K562 (cell line): ENCODE data around the gene PTGIR. TPM values are rescaled to one million over a fixed set of nuclear protein-coding genes. Genes with fewer than 3 reads are reported as not detected.
A peak's percentile ranks its signal among the peaks of the same experiment; 100 is the strongest.

Experiments used
- ATAC-seq: fragments of 200-7000 bp; cut with Tn5 transposase; 3 replicates; pipeline ENCODE4 v1.9.1; 2020; ENCODE audit warnings: moderate library complexity
- BruUV-seq: library from RNA; stranded (reverse); fragments of 400-500 nt; replicated peaks from 2 replicates; lab custom pipeline; 2021; lab: Mats Ljungman, UMichigan
- CTCF ChIA-PET: fragments of 300-600 bp; formaldehyde crosslinking; extraction: SDS; loops from one replicate; lab custom pipeline; 2021; ENCODE audit warnings: low intra/inter-chr PET ratio; lab: Yijun Ruan, JAX
- POLR2A ChIA-PET: fragments of 300-600, 350-650 bp; sonication (Branson Sonifier 250); formaldehyde crosslinking; extraction: SDS; loops from one replicate; lab custom pipeline; 2021; ENCODE audit warnings: antibody characterized with exemption, inconsistent platforms; lab: Yijun Ruan, JAX
- DNase-seq, 4 experiments: peaks; one replicate each; pipeline versions ENCODE4 v3.0.0 to v3.0.0-alpha.2; 2011 to 2018; ENCODE audit warnings: low spot score in 3 of 4, mixed read lengths in 3 of 4; ENCODE audit errors: extremely low read depth in 1 of 4
- FAIRE-seq: peaks from 2 replicates; lab custom pipeline; 2011; peaks lifted over from hg19 to GRCh38; lab: Jason Lieb, UNC
- H2AFZ ChIP-seq: 2 replicates; pipeline ENCODE4 v1.6.0; 2011; ENCODE audit warnings: low read depth, low read length, control low read depth, inconsistent platforms
- H3K27ac ChIP-seq: fragments of 200-600 bp; 3 replicates; pipeline ENCODE4 v1.8.0; 2011; ENCODE audit warnings: low read depth, mild to moderate bottlenecking, control low read depth, inconsistent platforms, low read length, moderate library complexity, mixed read lengths; ENCODE audit errors: extremely low read depth
- H3K27me3 ChIP-seq, 2 experiments: fragments of 300-600 bp in 1 of 2; 2 replicates in 1 of 2; 3 replicates in 1 of 2; pipeline versions ENCODE4 v1.6.0 to v1.8.0; 2011; ENCODE audit warnings: inconsistent platforms in 2 of 2, low read length in 2 of 2, mild to moderate bottlenecking in 1 of 2, mixed read lengths in 1 of 2, moderate library complexity in 1 of 2; ENCODE audit not compliant: control insufficient read depth in 2 of 2, insufficient read depth in 2 of 2
- H3K36me3 ChIP-seq: fragments of 300-600 bp; 3 replicates; pipeline ENCODE4 v1.8.0; 2011; ENCODE audit warnings: mild to moderate bottlenecking, low read length, inconsistent platforms; ENCODE audit not compliant: control insufficient read depth, insufficient read depth
- H3K4me1 ChIP-seq, 2 experiments: fragments of 200-600 bp in 1 of 2; replicated peaks in 1 of 2; 2 replicates in 1 of 2; 3 replicates in 1 of 2; pipeline versions ENCODE4 v1.5.1 to v1.8.0; 2011; ENCODE audit warnings: inconsistent platforms in 2 of 2, low read length in 2 of 2, mild to moderate bottlenecking in 1 of 2, mixed read lengths in 1 of 2, moderate library complexity in 1 of 2; ENCODE audit not compliant: control insufficient read depth in 2 of 2, insufficient read depth in 2 of 2
- H3K4me2 ChIP-seq: 2 replicates; pipeline ENCODE4 v1.6.1; 2011; ENCODE audit warnings: low read length, control low read depth, inconsistent platforms, mixed read lengths; ENCODE audit not compliant: insufficient read depth
- H3K4me3 ChIP-seq: fragments of 200-600 bp; sonication (generic), shearing (Covaris generic); 2 replicates; pipeline ENCODE4 v1.5.1; 2016; ENCODE audit warnings: control low read depth, inconsistent platforms
- H3K79me2 ChIP-seq: fragments of 200-600 bp; 3 replicates; pipeline ENCODE4 v1.8.0; 2011; ENCODE audit warnings: low read length, inconsistent platforms; ENCODE audit not compliant: control insufficient read depth, insufficient read depth
- H3K9ac ChIP-seq, 2 experiments: 2 replicates each; pipeline versions ENCODE4 v1.6.0 to v1.6.1; 2011; ENCODE audit warnings: low read depth in 2 of 2, low read length in 2 of 2, control low read depth in 1 of 2, inconsistent platforms in 1 of 2, mild to moderate bottlenecking in 1 of 2, mixed read lengths in 1 of 2; ENCODE audit not compliant: insufficient read depth in 1 of 2
- H3K9me1 ChIP-seq: one replicate; pipeline ENCODE4 v1.6.0; 2011; ENCODE audit warnings: inconsistent platforms, mild to moderate bottlenecking, low read length, moderate library complexity; ENCODE audit not compliant: control insufficient read depth, insufficient read depth
- H3K9me3 ChIP-seq: replicated peaks from 2 replicates; pipeline ENCODE4 v1.5.1; 2011; ENCODE audit warnings: low read depth, low read length, inconsistent platforms; ENCODE audit not compliant: control insufficient read depth, insufficient read depth
- H4K20me1 ChIP-seq: replicated peaks from 2 replicates; pipeline ENCODE4 v1.6.1; 2011; ENCODE audit warnings: low read length, inconsistent platforms, mixed read lengths; ENCODE audit not compliant: control insufficient read depth, insufficient read depth
- BACH1 ChIP-seq: fragments of 200-800 bp; sonication (Bioruptor generic); IDR thresholded peaks from 2 replicates; pipeline ENCODE4 v1.6.1; 2016; ENCODE audit warnings: missing genetic modification characterization, missing compliant biosample characterization
- CHD4 ChIP-seq: fragments of 200-600 bp; sonication (generic); IDR thresholded peaks from 3 replicates; pipeline ENCODE4 v1.6.1; 2012; ENCODE audit warnings: low read depth, mild to moderate bottlenecking, mixed read lengths, low read length, inconsistent platforms; ENCODE audit not compliant: insufficient read depth, insufficient replicate concordance, poor library complexity, severe bottlenecking
- ETS2 ChIP-seq: IDR thresholded peaks from 2 replicates; pipeline ENCODE4 v1.6.1; 2016; ENCODE audit warnings: borderline replicate concordance, missing genetic modification characterization, mild to moderate bottlenecking, moderate library complexity, missing compliant biosample characterization; ENCODE audit not compliant: poor library complexity, severe bottlenecking
- GABPB1 ChIP-seq: sonication (generic); formaldehyde crosslinking; IDR thresholded peaks from 2 replicates; pipeline ENCODE4 v1.8.0; 2022; ENCODE audit warnings: mild to moderate bottlenecking, missing genetic modification reagents
- RBM25 ChIP-seq: fragments of 200-400 bp; formaldehyde crosslinking; IDR thresholded peaks from 2 replicates; pipeline ENCODE4 v1.6.1; 2018; ENCODE audit warnings: low read length, low read depth, moderate library complexity; ENCODE audit not compliant: severe bottlenecking
- SAFB ChIP-seq: fragments of 200-400 bp; formaldehyde crosslinking; IDR thresholded peaks from 2 replicates; pipeline ENCODE4 v1.6.1; 2017; ENCODE audit warnings: low read depth, low read length, borderline replicate concordance
- ZNF124 ChIP-seq: sonication (generic); formaldehyde crosslinking; IDR thresholded peaks from 2 replicates; pipeline ENCODE4 v1.8.1; 2022; ENCODE audit warnings: missing genetic modification reagents
- ZNF518B ChIP-seq: fragments of 250-450 bp; sonication (Bioruptor Pico); IDR thresholded peaks from 2 replicates; pipeline ENCODE4 v1.5.0; 2021; ENCODE audit warnings: mild to moderate bottlenecking, moderate library complexity
- ZNF584 ChIP-seq: fragments of 200-800 bp; sonication (Bioruptor generic); IDR thresholded peaks from 2 replicates; pipeline ENCODE4 v1.6.1; 2016; ENCODE audit warnings: low read depth, mild to moderate bottlenecking, missing genetic modification characterization, missing compliant biosample characterization
- ZNF77 ChIP-seq: fragments of 250-450 bp; sonication (Bioruptor Pico); IDR thresholded peaks from 2 replicates; pipeline ENCODE4 v1.5.0; 2020
- WGBS: fragments of 100-300 bp; shearing (Covaris generic); methylation state at CpG from one replicate; pipeline ENCODE4 v1.1.6; 2016; ENCODE audit warnings: low coverage, mixed read lengths; ENCODE audit not compliant: insufficient coverage; ENCODE audit errors: missing lambda C conversion rate; 5-methylcytosine and 5-hydroxymethylcytosine counted together
- in situ Hi-C: fragments of 300-500 bp; cut with MboI; formaldehyde crosslinking; loops from 4 replicates; pipeline ENCODE4 v1.15.0; 2018; ENCODE audit warnings: inconsistent platforms, mixed read lengths
- intact Hi-C: fragments of 100-400 bp; cut with micrococcal nuclease; formaldehyde crosslinking; loops from 2 replicates; pipeline ENCODE4 v1.14.2; 2022
- polyA plus RNA-seq, 8 experiments: library from polyadenylated mRNA; depleted of rRNA in 4 of 8; stranded (reverse) in 5 of 8; unstranded in 3 of 8; fragments of >200 nt; fragmentation: Nextera tagmentation in 2 of 8; fragmentation: Illumina TruSeq in 1 of 8; extraction: Ambion mirVana in 2 of 8; extraction: Trizol in 1 of 8; gene quantifications; 2 replicates each; pipeline versions ENCODE4 v1.2.1 to v1.2.3, GENCODE V29; 2011 to 2014; ENCODE audit warnings: inconsistent platforms in 1 of 8, missing spikeins in 1 of 8
- total RNA-seq, 7 experiments: library from RNA; depleted of rRNA in 6 of 7; stranded (reverse); fragments of >200 nt in 6 of 7; fragmentation: Illumina TruSeq in 2 of 7; extraction: Trizol in 2 of 7; gene quantifications; 2 replicates each; pipeline versions ENCODE4 v1.2.1 to v1.2.3, GENCODE V29; 2011 to 2021; ENCODE audit warnings: low replicate concordance in 1 of 7
- TF ChIP-seq, protein P1 (sequence below): IDR thresholded peaks from 2 replicates; pipeline ENCODE4 v1.6.1; 2012; ENCODE audit warnings: low read depth, low read length, improper control_type of control experiment, borderline replicate concordance
- TF ChIP-seq, protein P2 (sequence below): fragments of 250-450 bp; sonication (Bioruptor Pico); IDR thresholded peaks from 2 replicates; pipeline ENCODE4 v1.8.0; 2022; ENCODE audit warnings: inconsistent platforms

The PTGIR gene
- total and polyA plus RNA-seq, 9 of the 15 experiments (the other 6 are each of a cell fraction or from before 2014, with no cell fraction given): 0.11 to 3.4 (median 1.1) TPM; not detected in 1

DNA sequence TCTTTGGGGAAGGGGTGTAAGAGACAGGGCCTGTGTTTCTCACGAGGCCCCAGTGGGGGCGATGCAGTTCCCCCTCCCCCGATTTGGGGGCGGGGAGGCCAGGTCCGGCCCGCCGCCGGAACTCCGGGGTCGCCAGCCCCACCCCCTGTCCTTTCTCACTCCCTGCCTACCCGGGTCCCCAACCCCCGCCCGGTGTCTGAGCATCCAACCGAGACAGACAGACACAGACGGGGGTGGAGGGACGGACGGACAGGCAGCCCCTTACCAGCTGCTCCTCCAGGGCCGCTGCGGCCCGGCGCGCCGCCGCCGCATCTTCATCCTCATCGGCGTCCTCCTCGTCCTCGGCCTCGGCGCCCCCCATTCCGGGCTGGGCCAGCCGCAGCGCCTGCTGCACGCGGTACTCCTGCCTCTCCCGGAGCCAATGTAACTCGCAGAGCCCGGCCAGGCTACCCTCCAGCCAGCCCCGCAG, 35.7 kb upstream of the PTGIR start:
- POLR2A ChIA-PET: interaction anchor here (0.6 to 2.3 kb wide), 9 partner anchors 12 to 127 kb away, joined by 3 to 10 read pairs (median 5); partner anchors contain the start of gene CALM3
- H3K79me2 ChIP-seq: no peaks in the 10 kb centered on the region
- H3K27me3 ChIP-seq: no peaks in the 10 kb centered on the region
- no peaks in the 10 kb centered on the region for H3K36me3 ChIP-seq
- peak overlapping the region; percentile 80 for H3K4me2 ChIP-seq
- peak overlapping the region in 1 of 2 experiments; percentile 87; a peak in 2 of 4 replicates for H3K9ac ChIP-seq
- H3K9me1 ChIP-seq: no peaks in the 10 kb centered on the region
- DNase-seq (peak in 3 of 4 experiments; percentile 32 to 56 (median 49)), FAIRE-seq (no peak), ATAC-seq (peak; percentile 19)
- 1% methylated on average over 23 of the region's 40 CpGs for WGBS
- BruUV-seq: no TSS peak
- H3K9me3 ChIP-seq: no peaks in the 10 kb centered on the region
- peaks cover 25 to 30% of the 10 kb centered on the region in 2 experiments for H3K4me1 ChIP-seq
- peak overlapping the region; percentile 24; the same call in 1 of the 3 replicates for H3K27ac ChIP-seq
- CTCF ChIA-PET: interaction anchor here (0.7 to 3.0 kb wide), 4 partner anchors 10 to 131 kb away, joined by 3 to 26 read pairs (median 24); no protein-coding TSS in a partner anchor
- H2AFZ ChIP-seq: peak overlapping the region; percentile 75
- no peaks in the 10 kb centered on the region for H4K20me1 ChIP-seq
- in situ Hi-C loops (loop anchor here (5.0 kb wide), 1 partner anchor 48 kb away; no protein-coding TSS in a partner anchor), intact Hi-C loops (loop anchor here (1.0 kb wide), 1 partner anchor 59 kb away; the partner anchor contains the start of gene CALM3)
- H3K4me3 ChIP-seq: peak overlapping the region; percentile 54
- TF ChIP-seq BACH1: no peak
- no peak for TF ChIP-seq ZNF124 (CRISPR knock-in tag)
- no peak for TF ChIP-seq SAFB
- TF ChIP-seq RBM25: no peak
- TF ChIP-seq CHD4: no peak
- no peak for TF ChIP-seq ZNF518B (CRISPR knock-in tag)
- TF ChIP-seq, protein P1, sequence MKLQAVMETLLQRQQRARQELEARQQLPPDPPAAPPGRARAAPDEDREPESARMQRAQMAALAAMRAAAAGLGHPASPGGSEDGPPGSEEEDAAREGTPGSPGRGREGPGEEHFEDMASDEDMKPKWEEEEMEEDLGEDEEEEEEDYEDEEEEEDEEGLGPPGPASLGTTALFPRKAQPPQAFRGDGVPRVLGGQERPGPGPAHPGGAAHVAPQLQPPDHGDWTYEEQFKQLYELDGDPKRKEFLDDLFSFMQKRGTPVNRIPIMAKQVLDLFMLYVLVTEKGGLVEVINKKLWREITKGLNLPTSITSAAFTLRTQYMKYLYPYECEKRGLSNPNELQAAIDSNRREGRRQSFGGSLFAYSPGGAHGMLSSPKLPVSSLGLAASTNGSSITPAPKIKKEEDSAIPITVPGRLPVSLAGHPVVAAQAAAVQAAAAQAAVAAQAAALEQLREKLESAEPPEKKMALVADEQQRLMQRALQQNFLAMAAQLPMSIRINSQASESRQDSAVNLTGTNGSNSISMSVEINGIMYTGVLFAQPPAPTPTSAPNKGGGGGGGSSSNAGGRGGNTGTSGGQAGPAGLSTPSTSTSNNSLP: no peak
- no peak for TF ChIP-seq GABPB1
- no peak for TF ChIP-seq ZNF77 (CRISPR knock-in tag)
- TF ChIP-seq, protein P2, sequence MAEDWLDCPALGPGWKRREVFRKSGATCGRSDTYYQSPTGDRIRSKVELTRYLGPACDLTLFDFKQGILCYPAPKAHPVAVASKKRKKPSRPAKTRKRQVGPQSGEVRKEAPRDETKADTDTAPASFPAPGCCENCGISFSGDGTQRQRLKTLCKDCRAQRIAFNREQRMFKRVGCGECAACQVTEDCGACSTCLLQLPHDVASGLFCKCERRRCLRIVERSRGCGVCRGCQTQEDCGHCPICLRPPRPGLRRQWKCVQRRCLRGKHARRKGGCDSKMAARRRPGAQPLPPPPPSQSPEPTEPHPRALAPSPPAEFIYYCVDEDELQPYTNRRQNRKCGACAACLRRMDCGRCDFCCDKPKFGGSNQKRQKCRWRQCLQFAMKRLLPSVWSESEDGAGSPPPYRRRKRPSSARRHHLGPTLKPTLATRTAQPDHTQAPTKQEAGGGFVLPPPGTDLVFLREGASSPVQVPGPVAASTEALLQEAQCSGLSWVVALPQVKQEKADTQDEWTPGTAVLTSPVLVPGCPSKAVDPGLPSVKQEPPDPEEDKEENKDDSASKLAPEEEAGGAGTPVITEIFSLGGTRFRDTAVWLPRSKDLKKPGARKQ (CRISPR knock-in tag): no peak
- no peak for TF ChIP-seq ETS2 (tag)
- no peak for TF ChIP-seq ZNF584
